Suppressor macrophage treated with lipopolysaccharide for 1 hour (primary cell): Measurements from ENCODE around the gene NPFFR1.
"Not testable (repeated sequence)": the region's sequence is repeated elsewhere in the genome, so short reads cannot be mapped to it uniquely, and the experiment has no call there.

Experiments
- DNase-seq, 3 donors: peaks; one replicate each; pipeline ENCODE4 v3.0.0-alpha.2; 2020 to 2022

Gene NPFFR1

GRCh38 chr10:70254778-70255328 lies 29.0 kb downstream of the NPFFR1 start:
- no peak for DNase-seq

DNA sequence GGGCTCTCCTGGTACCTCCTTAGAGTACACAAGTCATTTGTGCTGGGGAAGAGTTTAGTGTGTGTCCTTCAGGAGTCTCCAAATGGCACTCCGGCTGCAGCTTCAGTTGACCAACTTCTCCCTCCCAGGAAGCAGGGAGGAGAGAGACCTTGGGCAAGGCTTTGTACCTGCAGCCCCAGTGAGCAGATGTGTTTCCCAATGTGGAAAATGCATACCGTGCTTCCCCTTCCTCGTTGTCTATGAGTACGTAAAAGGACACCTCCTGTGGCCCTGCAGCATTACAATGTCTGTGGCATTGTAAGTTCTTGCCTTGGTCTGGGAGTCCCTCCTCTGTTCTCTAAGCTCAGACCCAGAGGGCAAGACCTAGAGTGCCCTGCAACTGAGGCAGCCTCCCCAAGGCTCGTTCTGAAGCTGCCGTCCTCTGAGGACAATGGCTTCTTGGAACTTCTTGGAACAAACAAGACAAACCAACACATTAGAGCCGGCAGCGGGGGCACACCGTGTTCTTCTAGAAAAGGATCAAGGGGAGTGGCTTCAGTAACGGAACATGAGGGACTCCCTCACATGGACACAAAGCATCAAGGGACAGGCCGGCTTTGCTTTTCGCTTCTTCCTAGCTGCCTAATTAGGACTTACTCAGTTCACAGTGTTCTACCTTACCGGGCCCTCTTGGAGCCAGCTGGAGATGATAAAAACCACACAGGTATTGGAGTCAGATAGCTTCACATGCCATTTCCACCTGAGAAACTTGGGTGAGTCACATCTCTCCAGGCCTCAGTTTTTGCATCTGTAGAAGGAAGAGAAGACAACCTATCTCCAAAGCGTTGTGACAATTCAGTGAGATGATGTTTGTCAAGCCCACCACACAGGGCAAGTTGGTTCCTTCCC lies 29.7 kb downstream of the NPFFR1 start:
- DNase-seq: no peak

GRCh38 chr10:70250961-70251680 lies 32.7 kb downstream of the NPFFR1 start:
- no peak for DNase-seq

GRCh38 chr10:70247360-70247759 lies 36.4 kb downstream of the NPFFR1 start:
- DNase-seq: no peak

GRCh38 chr10:70241081-70241480 lies 42.7 kb downstream of the NPFFR1 start:
- DNase-seq: no peak

GRCh38 chr10:70239986-70240385 lies 43.8 kb downstream of the NPFFR1 start:
- not testable (repeated sequence) for DNase-seq

GRCh38 chr10:70239077-70239976 lies 44.5 kb downstream of the NPFFR1 start:
- not testable (repeated sequence) for DNase-seq

DNA sequence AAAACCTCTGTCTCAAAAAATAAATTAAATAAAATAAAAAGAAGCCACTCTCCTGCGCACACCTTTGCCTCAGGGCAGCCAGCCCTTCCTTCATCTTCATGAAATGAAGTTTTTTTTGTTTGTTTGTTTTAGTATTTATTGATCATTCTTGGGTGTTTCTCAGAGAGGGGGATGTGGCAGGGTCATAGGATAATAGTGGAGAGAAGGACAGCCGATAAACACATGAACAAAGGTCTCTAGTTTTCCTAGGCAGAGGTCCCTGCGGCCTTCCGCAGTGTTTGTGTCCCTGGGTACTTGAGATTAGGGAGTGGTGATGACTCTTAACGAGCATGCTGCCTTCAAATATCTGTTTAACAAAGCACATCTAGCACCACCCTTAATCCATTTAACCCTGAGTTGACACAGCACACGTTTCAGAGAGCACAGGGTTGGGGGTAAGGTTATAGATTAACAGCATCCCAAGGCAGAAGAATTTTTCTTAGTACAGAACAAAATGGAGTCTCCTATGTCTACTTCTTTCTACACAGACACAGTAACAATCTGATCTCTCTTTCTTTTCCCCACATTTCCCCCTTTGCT lies 45.8 kb downstream of the NPFFR1 start:
- DNase-seq: not testable (repeated sequence)

- DNase-seq: peak; percentile 36 to 72 (median 61)
These were observed 48.9 kb downstream of the NPFFR1 start for GRCh38 chr10:70234668-70235447.

DNA sequence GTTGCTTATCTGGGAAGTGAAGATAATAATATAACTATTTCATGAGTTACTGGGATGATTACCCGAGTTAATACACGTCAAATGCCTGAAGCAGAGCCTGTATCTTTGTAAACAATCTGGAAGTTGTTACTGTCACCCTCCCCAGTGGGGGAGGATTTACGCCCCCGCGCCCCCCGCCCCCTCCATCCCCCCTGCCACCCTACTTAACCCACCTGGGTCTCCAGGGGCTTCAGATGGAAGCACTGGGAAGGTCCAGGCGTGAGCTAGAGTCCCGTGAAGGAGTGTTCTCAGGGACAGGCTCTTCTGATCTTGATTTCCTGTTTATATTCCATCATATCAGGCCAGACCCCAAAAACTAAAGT lies 49.9 kb downstream of the NPFFR1 start:
- DNase-seq: no peak

DNA sequence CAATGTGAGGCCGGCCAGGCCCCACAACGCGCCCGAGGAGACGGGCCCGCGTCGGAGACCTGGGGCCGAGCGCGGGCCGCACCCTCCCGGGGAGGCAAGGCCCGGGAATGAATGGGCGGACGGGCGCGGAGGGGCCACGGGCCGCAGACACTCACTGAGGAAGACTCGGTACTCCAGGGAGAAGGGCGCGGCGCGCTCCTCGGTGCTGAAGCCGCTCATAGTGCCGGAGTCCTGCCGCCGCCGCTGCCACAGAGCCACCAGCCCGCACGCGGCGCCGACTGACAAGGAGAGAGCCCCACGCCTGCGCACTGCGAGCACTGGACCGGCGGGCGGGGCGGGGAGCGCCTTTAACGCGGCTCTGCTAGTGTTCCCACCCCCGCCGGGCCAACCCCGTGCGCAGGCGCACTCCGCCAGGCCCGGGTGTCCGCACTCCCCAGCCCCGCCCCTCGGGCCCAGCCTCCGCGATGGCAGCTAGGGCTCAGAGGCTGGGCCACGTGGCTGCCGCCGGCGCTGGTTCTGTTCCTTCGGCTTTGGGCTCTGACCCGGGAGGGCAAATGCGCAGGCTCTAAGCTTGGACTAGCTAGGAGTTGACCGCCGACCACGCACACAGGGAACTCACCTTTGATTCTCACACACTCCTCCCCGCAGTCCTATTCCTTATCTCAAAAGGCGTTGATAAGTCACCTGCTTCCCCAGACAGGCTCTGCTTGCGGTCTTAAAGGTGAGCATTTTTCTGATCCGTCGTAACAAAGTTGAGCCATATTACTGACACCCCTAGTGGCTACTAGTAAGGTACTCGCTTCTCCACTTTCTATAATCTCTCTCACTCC lies 50.5 kb downstream of the NPFFR1 start, which contains the start of gene PPA1:
Gene PPA1, minus strand, starts transcription at position 321 of the 830 bp plus-strand sequence. Its CDS starts 102 bp downstream, at position 219.
- peak; percentile 99 to 100 (median 100) for DNase-seq

- no peak for DNase-seq
These were observed 51.0 kb downstream of the NPFFR1 start for GRCh38 chr10:70232859-70233108.

DNA sequence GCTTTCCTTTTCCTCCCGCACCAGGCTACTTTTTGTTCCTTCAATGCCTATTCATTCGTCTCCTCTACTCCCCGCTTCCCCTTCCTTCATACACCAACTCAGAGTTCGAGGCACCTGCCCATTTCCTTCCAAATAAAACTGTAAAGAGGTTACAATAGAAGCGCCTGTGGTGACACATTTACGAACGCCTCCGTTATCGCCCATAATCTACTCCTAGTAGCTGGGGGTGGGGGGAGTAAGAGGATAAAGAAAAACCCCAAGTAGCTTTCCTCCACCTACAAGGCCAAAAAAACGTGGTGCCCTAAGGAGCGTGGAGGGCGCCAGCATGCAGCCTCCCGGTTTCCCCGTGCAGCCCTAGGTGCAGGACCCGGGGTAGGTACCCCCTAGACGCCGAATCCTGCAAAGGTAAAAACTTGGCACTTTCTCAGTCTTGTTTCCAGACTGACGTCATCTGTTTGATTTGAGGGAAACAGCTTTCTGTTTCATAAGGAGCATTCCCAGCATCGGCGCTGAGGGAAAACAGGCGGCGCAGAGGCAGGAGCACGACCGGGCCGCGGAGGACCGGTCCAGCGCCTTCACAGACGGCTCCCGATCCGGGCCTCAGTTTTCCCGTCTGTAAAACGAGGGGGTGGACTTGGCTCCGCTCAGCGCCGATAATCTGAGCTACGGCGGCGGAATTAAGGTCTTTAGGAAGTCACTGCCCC lies 51.5 kb downstream of the NPFFR1 start:
- peak; percentile 67 to 80 (median 77) for DNase-seq

GRCh38 chr10:70228491-70228890 lies 55.3 kb downstream of the NPFFR1 start:
- no peak for DNase-seq

- DNase-seq: no peak
These were observed 56.1 kb downstream of the NPFFR1 start for GRCh38 chr10:70227548-70228320.

GRCh38 chr10:70223728-70224127 lies 60.1 kb downstream of the NPFFR1 start:
- DNase-seq: no peak

DNA sequence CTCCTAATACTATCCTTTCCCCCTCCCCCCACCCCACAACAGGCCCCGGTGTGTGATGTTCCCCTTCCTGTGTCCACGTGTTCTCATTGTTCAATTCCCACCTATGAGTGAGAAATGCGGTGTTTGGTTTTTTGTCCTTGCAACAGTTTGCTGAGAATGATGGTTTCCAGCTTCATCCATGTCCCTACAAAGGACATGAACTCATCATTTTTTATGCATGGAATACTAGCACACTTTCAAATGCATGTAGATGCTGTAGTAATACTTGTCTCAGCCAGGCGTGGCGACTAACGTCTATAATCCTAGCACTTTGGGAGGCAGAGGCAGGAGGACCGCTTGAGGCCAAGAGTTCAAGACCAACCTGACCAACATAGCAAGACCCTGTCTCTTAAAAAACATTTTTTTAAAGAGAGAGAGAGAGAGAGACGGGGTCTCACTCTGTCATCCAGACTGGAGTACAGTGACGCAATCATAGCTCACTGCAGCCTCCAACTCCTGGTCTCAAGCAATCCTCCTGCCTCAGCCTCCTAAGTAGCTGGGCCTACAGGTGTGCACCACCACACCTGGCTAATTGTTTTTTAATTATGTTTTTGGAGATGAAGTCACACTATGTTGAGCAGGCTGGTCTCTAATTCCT lies 60.9 kb downstream of the NPFFR1 start:
- DNase-seq: not testable (repeated sequence)

GRCh38 chr10:70222340-70222794 lies 61.4 kb downstream of the NPFFR1 start:
- DNase-seq: no peak

DNA sequence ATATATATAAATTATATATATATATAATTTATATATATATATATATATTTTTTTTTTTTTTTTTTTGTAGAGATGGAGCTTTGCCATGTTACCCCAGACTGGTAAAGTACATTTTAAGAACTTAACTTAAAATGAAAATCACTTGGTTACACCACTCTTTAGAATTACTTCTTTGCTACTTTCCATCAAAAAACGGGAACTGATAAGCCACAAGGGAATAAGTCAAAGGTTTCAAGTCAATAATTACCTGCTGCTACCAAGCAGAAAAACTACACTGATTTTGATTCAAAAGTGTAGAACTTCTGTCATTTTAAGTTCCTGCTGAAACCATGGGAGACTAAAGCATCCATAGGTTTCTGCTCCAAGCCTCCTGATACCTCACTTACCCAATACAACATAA lies 62.8 kb downstream of the NPFFR1 start:
- no peak for DNase-seq
